Astrocyte (in vitro differentiated cells and primary cell): ENCODE results near the gene WDR4. TPM values are rescaled to one million over a fixed set of nuclear protein-coding genes. Genes with fewer than 3 reads are reported as not detected.

Source experiments
- DNase-seq: peaks from one replicate; pipeline ENCODE4 v3.0.0-alpha.2; 2010; ENCODE audit warnings: low read depth
- FAIRE-seq: peaks from 2 replicates; lab custom pipeline; 2011; peaks lifted over from hg19 to GRCh38; lab: Jason Lieb, UNC
- H2AFZ ChIP-seq: 2 replicates; pipeline ENCODE4 v1.6.0; 2012; ENCODE audit warnings: low read depth, low read length, inconsistent platforms
- H3K27ac ChIP-seq: 2 replicates; pipeline ENCODE4 v1.5.1; 2011; ENCODE audit warnings: low read depth, low read length, inconsistent platforms
- H3K27me3 ChIP-seq: 2 replicates; pipeline ENCODE4 v1.6.0; 2011; ENCODE audit warnings: low read length, inconsistent platforms; ENCODE audit not compliant: insufficient read depth
- H3K36me3 ChIP-seq: 2 replicates; pipeline ENCODE4 v1.5.1; 2011; ENCODE audit warnings: low read length, inconsistent platforms; ENCODE audit not compliant: insufficient read depth
- H3K4me1 ChIP-seq: 2 replicates; pipeline ENCODE4 v1.5.1; 2011; ENCODE audit warnings: low read length, inconsistent platforms; ENCODE audit not compliant: insufficient read depth
- H3K4me2 ChIP-seq: 2 replicates; pipeline ENCODE4 v1.6.0; 2012; ENCODE audit warnings: low read length, inconsistent platforms
- H3K4me3 ChIP-seq: 2 replicates; pipeline ENCODE4 v1.5.1; 2011; ENCODE audit warnings: low read depth, mild to moderate bottlenecking, low read length, inconsistent platforms; ENCODE audit not compliant: insufficient read depth
- H3K79me2 ChIP-seq: 2 replicates; pipeline ENCODE4 v1.6.0; 2012; ENCODE audit warnings: mild to moderate bottlenecking, low read length, inconsistent platforms; ENCODE audit not compliant: insufficient read depth
- H3K9ac ChIP-seq: 2 replicates; pipeline ENCODE4 v1.6.0; 2012; ENCODE audit warnings: mild to moderate bottlenecking, low read length, inconsistent platforms
- H3K9me3 ChIP-seq: 2 replicates; pipeline ENCODE4 v1.5.1; 2012; ENCODE audit warnings: low read depth, mild to moderate bottlenecking, low read length, inconsistent platforms; ENCODE audit not compliant: insufficient read depth
- H4K20me1 ChIP-seq: 2 replicates; pipeline ENCODE4 v1.6.0; 2012; ENCODE audit warnings: low read length, inconsistent platforms; ENCODE audit not compliant: insufficient read depth
- H3K27ac Mint-ChIP-seq: one replicate; pipeline ENCODE4 v1.8.0; 2021; ENCODE audit warnings: mild to moderate bottlenecking, mixed read lengths; ENCODE audit not compliant: unreplicated experiment
- H3K27me3 Mint-ChIP-seq: one replicate; pipeline ENCODE4 v1.8.0; 2021; ENCODE audit warnings: low read depth, mixed read lengths; ENCODE audit not compliant: unreplicated experiment
- H3K36me3 Mint-ChIP-seq: one replicate; pipeline ENCODE4 v1.8.0; 2021; ENCODE audit warnings: low read depth, mixed read lengths; ENCODE audit not compliant: unreplicated experiment
- H3K4me1 Mint-ChIP-seq: one replicate; pipeline ENCODE4 v1.8.0; 2021; ENCODE audit warnings: low read depth, mixed read lengths; ENCODE audit not compliant: unreplicated experiment
- H3K4me3 Mint-ChIP-seq: one replicate; pipeline ENCODE4 v1.8.0; 2021; ENCODE audit warnings: mild to moderate bottlenecking, moderate library complexity, mixed read lengths; ENCODE audit not compliant: unreplicated experiment
- H3K9me3 Mint-ChIP-seq: one replicate; pipeline ENCODE4 v1.8.0; 2021; ENCODE audit warnings: mild to moderate bottlenecking, mixed read lengths; ENCODE audit not compliant: unreplicated experiment
- EZH2 ChIP-seq: IDR thresholded peaks from 2 replicates; pipeline ENCODE4 v1.6.1; 2012; ENCODE audit warnings: mild to moderate bottlenecking, low read length, inconsistent platforms; ENCODE audit not compliant: insufficient read depth
- total RNA-seq: library from RNA; stranded (reverse); gene quantifications from 2 replicates; pipeline ENCODE4 v1.2.1, GENCODE V29; 2021
- TF ChIP-seq, protein P1 (sequence below): IDR thresholded peaks from 2 replicates; pipeline ENCODE4 v1.5.1; 2011; ENCODE audit warnings: low read depth, mild to moderate bottlenecking, inconsistent platforms, low read length, moderate library complexity; ENCODE audit not compliant: insufficient read depth

Gene WDR4
- total RNA-seq, 1 donor from 2014 or later = 20.5 TPM

DNA sequence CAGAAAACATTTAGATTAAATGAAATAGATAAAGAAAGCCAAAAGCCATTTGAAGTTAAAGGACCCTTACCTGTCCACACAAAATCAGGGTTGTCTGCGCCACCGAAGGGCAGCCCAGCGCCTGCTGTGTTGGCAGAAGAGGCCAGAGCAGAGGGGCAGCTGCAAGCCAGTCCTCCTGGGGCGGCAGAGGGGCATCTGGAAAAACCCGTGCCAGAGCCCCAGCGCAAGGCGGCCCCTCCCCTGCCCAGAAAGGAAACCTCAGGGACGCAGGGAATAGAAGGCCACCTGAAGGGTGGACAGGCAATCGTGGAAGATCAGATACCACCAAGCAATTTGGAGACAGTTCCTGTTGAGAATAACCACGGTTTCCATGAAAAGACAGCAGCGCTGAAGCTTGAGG lies 24.5 kb upstream of the WDR4 start:
- H3K9me3 ChIP-seq = no peaks in the 10 kb centered on the region
- TF ChIP-seq EZH2 = no peak
- TF ChIP-seq, protein P1, sequence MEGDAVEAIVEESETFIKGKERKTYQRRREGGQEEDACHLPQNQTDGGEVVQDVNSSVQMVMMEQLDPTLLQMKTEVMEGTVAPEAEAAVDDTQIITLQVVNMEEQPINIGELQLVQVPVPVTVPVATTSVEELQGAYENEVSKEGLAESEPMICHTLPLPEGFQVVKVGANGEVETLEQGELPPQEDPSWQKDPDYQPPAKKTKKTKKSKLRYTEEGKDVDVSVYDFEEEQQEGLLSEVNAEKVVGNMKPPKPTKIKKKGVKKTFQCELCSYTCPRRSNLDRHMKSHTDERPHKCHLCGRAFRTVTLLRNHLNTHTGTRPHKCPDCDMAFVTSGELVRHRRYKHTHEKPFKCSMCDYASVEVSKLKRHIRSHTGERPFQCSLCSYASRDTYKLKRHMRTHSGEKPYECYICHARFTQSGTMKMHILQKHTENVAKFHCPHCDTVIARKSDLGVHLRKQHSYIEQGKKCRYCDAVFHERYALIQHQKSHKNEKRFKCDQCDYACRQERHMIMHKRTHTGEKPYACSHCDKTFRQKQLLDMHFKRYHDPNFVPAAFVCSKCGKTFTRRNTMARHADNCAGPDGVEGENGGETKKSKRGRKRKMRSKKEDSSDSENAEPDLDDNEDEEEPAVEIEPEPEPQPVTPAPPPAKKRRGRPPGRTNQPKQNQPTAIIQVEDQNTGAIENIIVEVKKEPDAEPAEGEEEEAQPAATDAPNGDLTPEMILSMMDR = no peak
- Mint-ChIP-seq H3K4me1 (no peaks in the 10 kb centered on the region), H3K27ac (no peak overlapping the region), H3K36me3 (peaks cover 19% of the 10 kb centered on the region), H3K9me3 (no peaks in the 10 kb centered on the region), H3K4me3 (no peak overlapping the region), H3K27me3 (no peaks in the 10 kb centered on the region)
- H3K27me3 ChIP-seq = no peaks in the 10 kb centered on the region
- peaks cover 49% of the 10 kb centered on the region for H4K20me1 ChIP-seq
- peaks cover 32% of the 10 kb centered on the region for H3K36me3 ChIP-seq
- H3K4me1 ChIP-seq = no peaks in the 10 kb centered on the region
- peaks cover 54% of the 10 kb centered on the region for H3K79me2 ChIP-seq
- no peak overlapping the region for H3K9ac ChIP-seq
- DNase-seq (no peak), FAIRE-seq (no peak)
- H3K27ac ChIP-seq = no peak overlapping the region
- H3K4me2 ChIP-seq = no peak overlapping the region
- H2AFZ ChIP-seq = no peak overlapping the region
- H3K4me3 ChIP-seq = no peak overlapping the region

DNA sequence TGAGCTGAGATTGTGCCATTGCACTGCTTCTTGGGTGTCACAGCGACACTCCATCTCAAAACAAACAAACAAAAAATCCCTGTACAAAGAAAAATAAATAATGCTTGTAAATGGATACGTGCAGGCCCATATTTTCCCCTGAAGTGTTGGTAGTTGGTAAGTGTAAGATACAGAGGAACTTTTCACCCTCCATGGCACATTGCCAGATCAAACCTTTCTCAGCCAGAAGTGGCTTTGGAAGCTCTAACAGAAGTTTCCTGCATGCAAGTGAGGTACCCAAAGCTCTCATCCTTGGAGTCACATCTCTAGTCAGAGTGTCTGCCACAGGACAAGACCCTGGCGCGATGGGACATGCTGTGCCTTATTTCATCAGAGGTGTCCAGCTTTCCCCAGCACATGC lies 21.1 kb upstream of the WDR4 start:
- H3K4me3 Mint-ChIP-seq = no peak overlapping the region
- peaks cover 52% of the 10 kb centered on the region for H3K79me2 ChIP-seq
- TF ChIP-seq EZH2 = no peak
- TF ChIP-seq, protein P1 = no peak

DNA sequence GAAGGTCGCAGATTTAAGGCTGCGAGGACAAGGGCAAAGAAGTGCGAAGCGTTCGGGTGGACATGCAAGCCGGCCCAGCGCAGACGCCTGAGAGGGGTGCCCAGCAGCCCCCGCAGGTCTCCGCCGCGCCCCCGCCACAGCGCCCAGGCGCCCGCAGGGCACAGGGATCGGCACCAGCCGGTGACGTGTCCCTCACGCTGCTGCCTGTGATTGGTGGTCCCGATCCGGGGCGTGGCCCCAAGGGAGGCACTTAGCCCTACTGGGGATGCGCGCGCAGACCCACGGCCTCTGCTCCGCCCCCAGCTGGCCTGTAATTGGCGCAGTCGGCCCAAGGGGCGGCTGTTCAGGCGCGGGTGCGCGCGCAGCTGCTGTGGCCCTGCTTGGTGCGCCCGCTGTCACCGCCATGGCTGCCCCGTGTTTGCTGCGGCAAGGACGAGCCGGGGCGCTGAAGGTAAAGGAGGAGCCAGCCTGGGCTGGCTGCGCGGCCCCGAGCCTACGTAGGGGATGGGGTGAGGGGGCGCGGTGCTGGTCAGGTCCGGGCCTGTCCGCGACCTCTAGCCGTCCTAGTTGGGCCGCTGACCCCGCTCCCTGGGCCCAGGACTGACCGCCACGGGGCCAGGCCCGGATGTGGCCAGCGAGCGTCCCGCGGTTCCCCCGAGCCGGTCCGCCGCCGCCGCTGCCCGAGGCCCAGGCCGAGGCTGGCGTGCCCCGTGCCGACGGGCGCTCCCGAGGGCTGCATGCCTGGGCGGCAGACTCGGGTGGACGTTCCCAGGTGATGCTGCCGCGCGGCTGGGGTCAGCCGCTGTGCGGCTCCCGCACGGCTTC lies 13.8 kb upstream of the WDR4 start, which contains the start of gene NDUFV3:
Gene NDUFV3, plus strand, starts transcription at position 379 of the 825 bp plus-strand sequence. Its CDS starts 25 bp downstream, at position 404.
- Mint-ChIP-seq H3K4me3 (peak within 1 kb of the TSS; percentile 92), H3K27ac (peak within 1 kb of the TSS; percentile 93), H3K9me3 (no peaks in the 10 kb centered on the region), H3K36me3 (peaks cover 2% of the 10 kb centered on the region), H3K4me1 (peaks cover 5% of the 10 kb centered on the region), H3K27me3 (no peaks in the 10 kb centered on the region)
- TF ChIP-seq, protein P1 = no peak
- TF ChIP-seq EZH2 = no peak
- peak; percentile 88 for DNase-seq
- H3K9ac ChIP-seq = peak within 1 kb of the TSS; percentile 94
- peak within 1 kb of the TSS; percentile 87 for H3K4me3 ChIP-seq
- peaks cover 19% of the 10 kb centered on the region for H4K20me1 ChIP-seq
- H3K4me1 ChIP-seq = peaks cover 8% of the 10 kb centered on the region
- H2AFZ ChIP-seq = peak within 1 kb of the TSS; percentile 86
- no peaks in the 10 kb centered on the region for H3K9me3 ChIP-seq
- peaks cover 8% of the 10 kb centered on the region for H3K36me3 ChIP-seq
- H3K4me2 ChIP-seq = peak within 1 kb of the TSS; percentile 91
- peak within 1 kb of the TSS; percentile 92 for H3K27ac ChIP-seq
- H3K27me3 ChIP-seq = no peaks in the 10 kb centered on the region
- peaks cover 28% of the 10 kb centered on the region for H3K79me2 ChIP-seq
- no peak for FAIRE-seq

More for the DNA sequence above, 21.1 kb upstream of the WDR4 start:
- H3K9ac ChIP-seq = no peak overlapping the region
- H3K27ac ChIP-seq = no peak overlapping the region
- no peaks in the 10 kb centered on the region for H3K9me3 Mint-ChIP-seq
- H3K36me3 ChIP-seq = peaks cover 34% of the 10 kb centered on the region
- peaks cover 47% of the 10 kb centered on the region for H4K20me1 ChIP-seq
- H3K4me3 ChIP-seq = no peak overlapping the region
- no peaks in the 10 kb centered on the region for H3K4me1 Mint-ChIP-seq
- H3K27me3 ChIP-seq = no peaks in the 10 kb centered on the region
- no peak overlapping the region for H3K27ac Mint-ChIP-seq
- peaks cover 16% of the 10 kb centered on the region for H3K36me3 Mint-ChIP-seq
- H3K9me3 ChIP-seq = no peaks in the 10 kb centered on the region
- FAIRE-seq (no peak), DNase-seq (no peak)
- H3K27me3 Mint-ChIP-seq = no peaks in the 10 kb centered on the region
- H2AFZ ChIP-seq = no peak overlapping the region
- H3K4me2 ChIP-seq = no peak overlapping the region
- H3K4me1 ChIP-seq = peaks cover 2% of the 10 kb centered on the region
